ENCODE data around the gene CDH4. TPM values are rescaled to one million over a fixed set of nuclear protein-coding genes. Genes with fewer than 3 reads are reported as not detected.

Gene CDH4
- total and polyA plus RNA-seq, 2 of the 4 experiments (the other 2 are of a cell fraction): 1.6 to 3.5 TPM

DNA sequence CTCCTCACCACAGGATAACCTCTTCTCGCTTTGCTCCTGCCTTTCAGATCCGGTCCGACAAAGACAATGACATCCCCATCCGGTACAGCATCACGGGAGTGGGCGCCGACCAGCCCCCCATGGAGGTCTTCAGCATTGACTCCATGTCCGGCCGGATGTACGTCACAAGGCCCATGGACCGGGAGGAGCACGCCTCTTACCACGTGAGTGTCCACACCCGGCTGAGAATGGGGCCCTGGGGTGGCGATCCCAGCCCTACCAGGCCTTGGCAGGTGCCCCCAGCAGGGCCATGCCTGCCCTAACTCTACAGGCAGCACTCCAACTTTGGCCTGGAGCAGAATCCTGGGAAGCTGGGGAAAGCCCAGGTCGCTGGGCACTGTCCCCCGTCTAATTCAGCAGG, 592.6 kb downstream of the CDH4 start:
- ATAC-seq (ENCODE audit: low read depth) (no peak), DNase-seq (no peak)
- no peak overlapping the region for H2AK9ac ChIP-seq (replicated peaks; ENCODE audit: low read depth, low read length, poor library complexity)
- H3K36me3 ChIP-seq (ENCODE audit: control insufficient read depth, insufficient read depth, low read length): no peaks in the 10 kb centered on the region
- no peak overlapping the region for H2BK120ac ChIP-seq (ENCODE audit: low read depth, low read length)
- H4K20me1 ChIP-seq (ENCODE audit: insufficient read depth, low read length): no peaks in the 10 kb centered on the region
- 90% methylated on average over 6 of the region's 17 CpGs; no CpG with 5 or more reads in 1 of the 2 experiments for WGBS, 2 experiments (ENCODE audit: extremely low coverage in 2 of 2, insufficient read length in 1 of 2)
- H3K14ac ChIP-seq (replicated peaks; ENCODE audit: low read depth, low read length): no peak overlapping the region
- no peak overlapping the region for H2BK15ac ChIP-seq (ENCODE audit: low read depth, low read length)
- H3K4ac ChIP-seq (ENCODE audit: low read depth, low read length): no peak overlapping the region
- BruUV-seq (replicated peaks): no TSS peak
- no peak overlapping the region for H2BK5ac ChIP-seq (ENCODE audit: low read depth, low read length, poor library complexity, severe bottlenecking)
- H3K9ac ChIP-seq (ENCODE audit: low read depth, low read length): no peak overlapping the region
- no peak for TF ChIP-seq POLR2A (IDR thresholded peaks at IDR 0.05; ENCODE audit: low read depth, low read length)
- TF ChIP-seq RAD21 (IDR thresholded peaks at IDR 0.05; ENCODE audit: low read length): no peak
- TF ChIP-seq CEBPB (IDR thresholded peaks at IDR 0.05; ENCODE audit: low read depth, low read length): no peak
- TF ChIP-seq, protein P1, sequence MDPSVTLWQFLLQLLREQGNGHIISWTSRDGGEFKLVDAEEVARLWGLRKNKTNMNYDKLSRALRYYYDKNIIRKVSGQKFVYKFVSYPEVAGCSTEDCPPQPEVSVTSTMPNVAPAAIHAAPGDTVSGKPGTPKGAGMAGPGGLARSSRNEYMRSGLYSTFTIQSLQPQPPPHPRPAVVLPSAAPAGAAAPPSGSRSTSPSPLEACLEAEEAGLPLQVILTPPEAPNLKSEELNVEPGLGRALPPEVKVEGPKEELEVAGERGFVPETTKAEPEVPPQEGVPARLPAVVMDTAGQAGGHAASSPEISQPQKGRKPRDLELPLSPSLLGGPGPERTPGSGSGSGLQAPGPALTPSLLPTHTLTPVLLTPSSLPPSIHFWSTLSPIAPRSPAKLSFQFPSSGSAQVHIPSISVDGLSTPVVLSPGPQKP (IDR thresholded peaks at IDR 0.05; ENCODE audit: borderline replicate concordance, low read depth, low read length): no peak
- TF ChIP-seq SMC3 (IDR thresholded peaks at IDR 0.05; ENCODE audit: low read depth, low read length): no peak
- no peak for TF ChIP-seq CHD1 (IDR thresholded peaks at IDR 0.05; ENCODE audit: low read depth, low read length)
- no peak for TF ChIP-seq RFX5 (IDR thresholded peaks at IDR 0.05; ENCODE audit: low read depth, low read length)
- no peak for TF ChIP-seq MXI1 (IDR thresholded peaks at IDR 0.05; ENCODE audit: borderline replicate concordance, low read depth, low read length)
- TF ChIP-seq MAZ (IDR thresholded peaks at IDR 0.05; ENCODE audit: borderline replicate concordance, low read depth, low read length): no peak
- TF ChIP-seq MAFK (IDR thresholded peaks at IDR 0.05; ENCODE audit: low read depth, low read length): no peak
- no peak overlapping the region for H2AK5ac ChIP-seq (ENCODE audit: low read depth, low read length)
- no peak overlapping the region for H3K56ac ChIP-seq (ENCODE audit: extremely low read depth, insufficient read depth, low read length)
- in situ Hi-C loops (cut with MboI; ENCODE audit: low sequenced_read_pairs) (no loop called here), intact Hi-C loops (cut with micrococcal nuclease) (no loop called here), dilution Hi-C loops (cut with HindIII; ENCODE audit: low sequenced_read_pairs, unreplicated experiment) (no loop called here)
- no peak overlapping the region for H4K5ac ChIP-seq (ENCODE audit: low read depth, low read length)
- H3K9me1 ChIP-seq (ENCODE audit: insufficient read depth, low read length): no peaks in the 10 kb centered on the region
- H2AFZ ChIP-seq (replicated peaks; ENCODE audit: low read length, poor library complexity): peak overlapping the region; percentile 29
- no peaks in the 10 kb centered on the region for H3K27me3 ChIP-seq (ENCODE audit: control insufficient read depth, insufficient read depth, low read length)
- H3K27ac ChIP-seq (ENCODE audit: insufficient read depth, low read length): no peak overlapping the region
- H2BK20ac ChIP-seq (ENCODE audit: low read depth, low read length): no peak overlapping the region
- H3K9me3 ChIP-seq (ENCODE audit: control insufficient read depth, insufficient read depth, low read length): no peaks in the 10 kb centered on the region; the same call in 1 of the 2 replicates
- POLR2A ChIA-PET (ENCODE audit: unreplicated experiment): no interaction called here
- H4K8ac ChIP-seq (ENCODE audit: low read depth in 2 of 2, low read length in 2 of 2): no peak overlapping the region
- H3K18ac ChIP-seq (ENCODE audit: low read depth, low read length): no peak overlapping the region
- H3K4me3 ChIP-seq (ENCODE audit: insufficient read depth, low read depth, low read length): no peak overlapping the region
- CTCF ChIA-PET: no interaction called here
- H3K4me2 ChIP-seq (ENCODE audit: low read depth, low read length): no peak overlapping the region
- H3K4me1 ChIP-seq (ENCODE audit: control insufficient read depth, insufficient read depth, low read length): no peaks in the 10 kb centered on the region
- H4K91ac ChIP-seq (ENCODE audit: insufficient read depth, low read depth, low read length): no peak overlapping the region
- H3K23ac ChIP-seq (ENCODE audit: low read depth, low read length): no peak overlapping the region
- no peaks in the 10 kb centered on the region for H3K79me1 ChIP-seq (ENCODE audit: low read depth in 1 of 2, low read length in 2 of 2)

Measured in IMR-90 (cell line).